Naive thymus-derived CD4-positive, alpha-beta T cell (primary cell): ENCODE measurements around the gene MED12L. TPM values are rescaled to one million over a fixed set of nuclear protein-coding genes. Genes with fewer than 3 reads are reported as not detected.

ENCODE experiments used
- ATAC-seq: fragments of 150-1000 bp; cut with Tn5 transposase; 2 replicates; pipeline ENCODE4 v1.10.0; 2021; ENCODE audit warnings: mild to moderate bottlenecking, moderate library complexity
- CTCF ChIA-PET: fragments of 350-600 bp; sonication (Branson Sonifier 250); formaldehyde crosslinking; loops from one replicate; lab custom pipeline; 2021; ENCODE audit warnings: antibody characterized with exemption; lab: Charles Lee
- POLR2A ChIA-PET: fragments of 350-600 bp; sonication (Branson Sonifier 250); formaldehyde crosslinking; loops from one replicate; lab custom pipeline; 2021; ENCODE audit warnings: antibody characterized with exemption, inconsistent platforms; lab: Charles Lee
- DNase-seq, 9 donors: peaks; one replicate each; pipeline versions ENCODE4 v3.0.0 to v3.0.0-alpha.2; 2020 to 2022; ENCODE audit warnings: mixed read lengths in 1 of 9
- H3K27ac ChIP-seq: one replicate; pipeline ENCODE4 v1.7.0; 2013; ENCODE audit warnings: mild to moderate bottlenecking, low read depth, low read length, moderate library complexity
- H3K27me3 ChIP-seq, 2 donors: one replicate each; pipeline ENCODE4 v1.7.0; 2013; ENCODE audit warnings: low read length in 2 of 2, mild to moderate bottlenecking in 2 of 2, moderate library complexity in 2 of 2; ENCODE audit not compliant: control insufficient read depth in 2 of 2, insufficient read depth in 2 of 2
- H3K36me3 ChIP-seq, 3 experiments: 1 replicate in 2 of 3; 2 replicates in 1 of 3; pipeline ENCODE4 v1.7.0; 2013; ENCODE audit warnings: low read length in 3 of 3, mild to moderate bottlenecking in 3 of 3, moderate library complexity in 1 of 3; ENCODE audit not compliant: insufficient read depth in 3 of 3, control insufficient read depth in 2 of 3
- H3K4me1 ChIP-seq, 2 donors: one replicate each; pipeline ENCODE4 v1.7.0; 2013; ENCODE audit warnings: low read length in 2 of 2, mild to moderate bottlenecking in 2 of 2, moderate library complexity in 1 of 2; ENCODE audit not compliant: control insufficient read depth in 2 of 2, insufficient read depth in 2 of 2
- H3K4me3 ChIP-seq: 2 replicates; pipeline ENCODE4 v1.7.0; 2013; ENCODE audit warnings: mild to moderate bottlenecking, low read length
- H3K9me3 ChIP-seq, 3 experiments: 1 replicate in 2 of 3; 2 replicates in 1 of 3; pipeline ENCODE4 v1.7.0; 2013; ENCODE audit warnings: low read length in 3 of 3; ENCODE audit not compliant: control insufficient read depth in 2 of 3
- H3K27ac Mint-ChIP-seq, 9 donors: one replicate each; pipeline ENCODE4 v1.8.0; 2020 to 2022; ENCODE audit warnings: mixed read lengths in 9 of 9, mild to moderate bottlenecking in 8 of 9, moderate library complexity in 5 of 9, inconsistent platforms in 2 of 9
- H3K27me3 Mint-ChIP-seq, 5 donors: one replicate each; pipeline ENCODE4 v1.8.0; 2021 to 2022; ENCODE audit warnings: mixed read lengths in 5 of 5, mild to moderate bottlenecking in 1 of 5
- H3K36me3 Mint-ChIP-seq, 5 donors: one replicate each; pipeline ENCODE4 v1.8.0; 2020 to 2022; ENCODE audit warnings: mixed read lengths in 5 of 5, mild to moderate bottlenecking in 3 of 5, inconsistent platforms in 1 of 5
- H3K4me1 Mint-ChIP-seq, 7 donors: one replicate each; pipeline ENCODE4 v1.8.0; 2020 to 2022; ENCODE audit warnings: mixed read lengths in 7 of 7, mild to moderate bottlenecking in 3 of 7, inconsistent platforms in 1 of 7
- H3K4me3 Mint-ChIP-seq, 10 donors: one replicate each; pipeline ENCODE4 v1.8.0; 2020 to 2022; ENCODE audit warnings: mild to moderate bottlenecking in 10 of 10, mixed read lengths in 10 of 10, moderate library complexity in 6 of 10, inconsistent platforms in 2 of 10
- H3K9me3 Mint-ChIP-seq, 11 donors: one replicate each; pipeline ENCODE4 v1.8.0; 2020 to 2022; ENCODE audit warnings: mixed read lengths in 11 of 11, mild to moderate bottlenecking in 4 of 11, inconsistent platforms in 1 of 11, moderate library complexity in 1 of 11
- intact Hi-C, 2 donors: fragments of 100-400 bp; cut with micrococcal nuclease; formaldehyde crosslinking; loops; one replicate each; pipeline ENCODE4 v1.15.1; 2023
- polyA plus RNA-seq, 2 donors: library from polyadenylated mRNA; unstranded; fragments of 300-500 nt; fragmentation: Illumina TruSeq; gene quantifications; one replicate each; pipeline ENCODE4 v1.2.3, GENCODE V29; 2021
- total RNA-seq, 6 experiments: library from RNA in 5 of 6; stranded (reverse) in 5 of 6; gene quantifications; 1 replicate in 5 of 6; 2 replicates in 1 of 6; pipeline ENCODE4 v1.2.3 and lab custom pipeline; 2021 to 2026

The MED12L gene
- total and polyA plus RNA-seq, 7 experiments from 2014 or later: 0.32 to 4.9 (median 0.68) TPM; not detected in 2

GRCh38 chr3:151428386-151428785 is 342.9 kb downstream of the MED12L start:
- no peak overlapping the region for H3K4me3 ChIP-seq
- H3K9me3 ChIP-seq: no peaks in the 10 kb centered on the region
- no peaks in the 10 kb centered on the region for H3K4me1 ChIP-seq
- POLR2A ChIA-PET: no interaction called here
- Mint-ChIP-seq H3K4me3 (no peak overlapping the region), H3K4me1 (no peaks in the 10 kb centered on the region), H3K36me3 (peaks cover 0 to 4% (median 0%) of the 10 kb centered on the region in 5 donors), H3K27ac (no peak overlapping the region), H3K27me3 (peaks cover 4 to 9% (median 4%) of the 10 kb centered on the region in 5 donors), H3K9me3 (peaks cover 0 to 10% (median 0%) of the 10 kb centered on the region in 11 donors)
- no peak overlapping the region for H3K27ac ChIP-seq
- H3K36me3 ChIP-seq: no peaks in the 10 kb centered on the region
- no peaks in the 10 kb centered on the region for H3K27me3 ChIP-seq
- no peak for ATAC-seq
- intact Hi-C loops: no loop called here
- CTCF ChIA-PET: no interaction called here
- no peak for DNase-seq

GRCh38 chr3:151430821-151431484 is 345.5 kb downstream of the MED12L start:
- Mint-ChIP-seq H3K9me3 (peaks cover 0 to 10% (median 0%) of the 10 kb centered on the region in 11 donors), H3K27me3 (peaks cover 0 to 6% (median 4%) of the 10 kb centered on the region in 5 donors), H3K27ac (no peak overlapping the region), H3K4me1 (no peaks in the 10 kb centered on the region), H3K4me3 (no peak overlapping the region), H3K36me3 (peaks cover 0 to 4% (median 0%) of the 10 kb centered on the region in 5 donors)
- POLR2A ChIA-PET: no interaction called here
- Histone ChIP-seq H3K27me3 (no peaks in the 10 kb centered on the region), H3K27ac (no peak overlapping the region), H3K4me3 (no peak overlapping the region), H3K9me3 (no peaks in the 10 kb centered on the region), H3K4me1 (no peaks in the 10 kb centered on the region), H3K36me3 (no peaks in the 10 kb centered on the region)
- ATAC-seq: no peak
- CTCF ChIA-PET: no interaction called here
- intact Hi-C loops: no loop called here
- DNase-seq: no peak

DNA sequence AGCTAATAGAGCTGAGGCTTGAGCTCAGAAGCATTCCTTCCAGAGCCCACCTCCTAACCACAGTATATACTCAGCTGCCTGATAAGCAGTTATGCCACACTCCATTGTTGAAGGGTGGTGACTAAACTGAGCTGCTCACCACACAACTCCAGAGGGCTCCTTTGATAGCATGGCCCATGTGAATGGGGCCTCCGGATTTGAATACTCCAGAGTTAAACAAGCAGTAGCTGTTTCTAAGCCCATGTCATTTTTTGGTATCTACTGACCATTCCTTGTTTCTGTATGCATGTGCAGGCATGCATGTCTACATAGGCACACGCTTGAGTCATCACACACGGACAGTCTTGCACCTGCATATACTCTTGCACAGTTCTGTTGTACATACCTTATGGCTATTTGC is 346.5 kb downstream of the MED12L start:
- Histone ChIP-seq H3K4me1 (no peaks in the 10 kb centered on the region), H3K4me3 (no peak overlapping the region), H3K27ac (no peak overlapping the region), H3K36me3 (no peaks in the 10 kb centered on the region), H3K9me3 (no peaks in the 10 kb centered on the region), H3K27me3 (no peaks in the 10 kb centered on the region)
- no peak overlapping the region for H3K27ac Mint-ChIP-seq
- ChIA-PET POLR2A (no interaction called here), CTCF (no interaction called here)
- DNase-seq (no peak), ATAC-seq (peak; percentile 20)
- H3K4me1 Mint-ChIP-seq: no peaks in the 10 kb centered on the region
- peaks cover 0 to 6% (median 4%) of the 10 kb centered on the region in 5 donors for H3K27me3 Mint-ChIP-seq
- H3K9me3 Mint-ChIP-seq: peaks cover 0 to 10% (median 0%) of the 10 kb centered on the region in 11 donors
- H3K4me3 Mint-ChIP-seq: no peak overlapping the region
- intact Hi-C loops: no loop called here
- peaks cover 0 to 4% (median 0%) of the 10 kb centered on the region in 5 donors for H3K36me3 Mint-ChIP-seq

GRCh38 chr3:151432616-151433372 is 347.3 kb downstream of the MED12L start:
- Histone ChIP-seq H3K36me3 (no peaks in the 10 kb centered on the region), H3K27me3 (no peaks in the 10 kb centered on the region), H3K9me3 (no peaks in the 10 kb centered on the region), H3K4me3 (no peak overlapping the region), H3K4me1 (no peaks in the 10 kb centered on the region), H3K27ac (no peak overlapping the region)
- intact Hi-C loops: no loop called here
- Mint-ChIP-seq H3K27ac (no peak overlapping the region), H3K36me3 (peaks cover 0 to 4% (median 0%) of the 10 kb centered on the region in 5 donors), H3K9me3 (peaks cover 0 to 10% (median 0%) of the 10 kb centered on the region in 11 donors), H3K27me3 (peaks cover 0 to 10% (median 4%) of the 10 kb centered on the region in 5 donors), H3K4me3 (no peak overlapping the region), H3K4me1 (no peaks in the 10 kb centered on the region)
- DNase-seq (no peak), ATAC-seq (no peak)
- ChIA-PET POLR2A (no interaction called here), CTCF (no interaction called here)

- Mint-ChIP-seq H3K4me1 (no peaks in the 10 kb centered on the region), H3K4me3 (no peak overlapping the region), H3K9me3 (peaks cover 0 to 7% (median 0%) of the 10 kb centered on the region in 11 donors), H3K36me3 (peaks cover 0 to 4% (median 0%) of the 10 kb centered on the region in 5 donors), H3K27me3 (peaks cover 0 to 10% (median 5%) of the 10 kb centered on the region in 5 donors), H3K27ac (no peak overlapping the region)
- intact Hi-C loops: no loop called here
- no peaks in the 10 kb centered on the region for H3K9me3 ChIP-seq
- no peak for ATAC-seq
- no peaks in the 10 kb centered on the region for H3K4me1 ChIP-seq
- no peaks in the 10 kb centered on the region for H3K27me3 ChIP-seq
- no peak overlapping the region for H3K27ac ChIP-seq
- H3K36me3 ChIP-seq: no peaks in the 10 kb centered on the region
- no peak overlapping the region for H3K4me3 ChIP-seq
- DNase-seq: no peak
- ChIA-PET CTCF (no interaction called here), POLR2A (no interaction called here)
Observed at GRCh38 chr3:151434151-151434890, 348.9 kb downstream of the MED12L start.

GRCh38 chr3:151436675-151437446 is 351.4 kb downstream of the MED12L start:
- Mint-ChIP-seq H3K27me3 (peaks cover 0 to 9% (median 0%) of the 10 kb centered on the region in 5 donors), H3K36me3 (no peaks in the 10 kb centered on the region), H3K9me3 (no peaks in the 10 kb centered on the region), H3K27ac (no peak overlapping the region), H3K4me1 (no peaks in the 10 kb centered on the region), H3K4me3 (no peak overlapping the region)
- no peak for ATAC-seq
- no peak overlapping the region for H3K4me3 ChIP-seq
- H3K9me3 ChIP-seq: no peaks in the 10 kb centered on the region
- no peaks in the 10 kb centered on the region for H3K36me3 ChIP-seq
- no peak for DNase-seq
- H3K27ac ChIP-seq: no peak overlapping the region
- H3K4me1 ChIP-seq: no peaks in the 10 kb centered on the region
- ChIA-PET POLR2A (no interaction called here), CTCF (no interaction called here)
- intact Hi-C loops: loop anchor here in 1 of 2 donors (5.0 kb wide), 1 partner anchor 210 kb away; no protein-coding TSS in a partner anchor
- no peaks in the 10 kb centered on the region for H3K27me3 ChIP-seq
